ENCODE results near the gene GRIK3. TPM values are rescaled to one million over a fixed set of nuclear protein-coding genes. Genes with fewer than 3 reads are reported as not detected.
"Not testable (repeated sequence)": the region's sequence is repeated elsewhere in the genome, so short reads cannot be mapped to it uniquely, and the experiment has no call there.

Gene GRIK3
- total RNA-seq, 4 donors from 2014 or later: 0.75 to 9.8 (median 1.2) TPM

GRCh38 chr1:36771660-36772284 lies 262.5 kb downstream of the GRIK3 start:
- H3K36me3 ChIP-seq: no peaks in the 10 kb centered on the region
- H3K4me1 ChIP-seq: no peaks in the 10 kb centered on the region
- H3K27me3 ChIP-seq: peaks cover 57% of the 10 kb centered on the region
- in situ Hi-C loops (cut with MboI; ENCODE audit: low pct_ligation_motif_present in 1 of 4, low pct_unique_long_range_greater_than_20kb in 1 of 4, low sequenced_read_pairs in 3 of 4) (no loop called here), intact Hi-C loops (cut with DNase I; ENCODE audit: low total_unique reads) (no loop called here)
- WGBS, 2 donors (ENCODE audit: low coverage in 1 of 2): 19% methylated on average over 15 of the region's 17 CpGs; no CpG with 5 or more reads in 1 of the 2 donors
- no peak for TF ChIP-seq CTCF (IDR thresholded peaks at IDR 0.05)
- no peak for TF ChIP-seq POLR2A (IDR thresholded peaks at IDR 0.05)
- no peak for DNase-seq
- H3K4me3 ChIP-seq: no peak overlapping the region
- no peak overlapping the region for H3K27ac ChIP-seq
- no peaks in the 10 kb centered on the region for H3K9me3 ChIP-seq

GRCh38 chr1:36771240-36771639 lies 263.1 kb downstream of the GRIK3 start:
- in situ Hi-C loops (cut with MboI; ENCODE audit: low pct_ligation_motif_present in 1 of 4, low pct_unique_long_range_greater_than_20kb in 1 of 4, low sequenced_read_pairs in 3 of 4): no loop called here
- no peak for DNase-seq
- no peak for TF ChIP-seq POLR2AphosphoS5 (IDR thresholded peaks at IDR 0.05)
- TF ChIP-seq CTCF (IDR thresholded peaks at IDR 0.05): no peak
- TF ChIP-seq POLR2A (IDR thresholded peaks at IDR 0.05): no peak
- Histone ChIP-seq H3K27ac (no peak overlapping the region), H3K27me3 (peaks cover 55% of the 10 kb centered on the region), H3K4me1 (no peaks in the 10 kb centered on the region), H3K36me3 (no peaks in the 10 kb centered on the region), H3K4me3 (no peak overlapping the region), H3K9me3 (no peaks in the 10 kb centered on the region)
- WGBS, 2 donors (ENCODE audit: low coverage in 1 of 2): 36% methylated on average over 7 of the region's 7 CpGs; no CpG with 5 or more reads in 1 of the 2 donors
- intact Hi-C loops (cut with DNase I; ENCODE audit: low total_unique reads): no loop called here

- H3K27me3 ChIP-seq: peaks cover 45% of the 10 kb centered on the region
- TF ChIP-seq POLR2AphosphoS5 (IDR thresholded peaks at IDR 0.05) (no peak), CTCF (IDR thresholded peaks at IDR 0.05) (no peak), POLR2A (IDR thresholded peaks at IDR 0.05) (no peak), EP300 (IDR thresholded peaks at IDR 0.05; ENCODE audit: low read depth) (no peak)
- no peak for DNase-seq
- H3K4me1 ChIP-seq: no peaks in the 10 kb centered on the region
- no peaks in the 10 kb centered on the region for H3K36me3 ChIP-seq
- in situ Hi-C loops (cut with MboI; ENCODE audit: low pct_ligation_motif_present in 1 of 4, low pct_unique_long_range_greater_than_20kb in 1 of 4, low sequenced_read_pairs in 3 of 4): no loop called here
- WGBS, 2 donors (ENCODE audit: low coverage in 1 of 2): 52 to 54% methylated on average over 5 to 10 of the region's 10 CpGs
- no peaks in the 10 kb centered on the region for H3K9me3 ChIP-seq
- no peak overlapping the region for H3K4me3 ChIP-seq
- H3K27ac ChIP-seq: no peak overlapping the region
- intact Hi-C loops (cut with DNase I; ENCODE audit: low total_unique reads): no loop called here
Observed at GRCh38 chr1:36769886-36770830, 264.2 kb downstream of the GRIK3 start.

- Histone ChIP-seq H3K27me3 (peaks cover 35% of the 10 kb centered on the region), H3K27ac (no peak overlapping the region), H3K4me3 (no peak overlapping the region), H3K36me3 (no peaks in the 10 kb centered on the region), H3K4me1 (no peaks in the 10 kb centered on the region), H3K9me3 (no peaks in the 10 kb centered on the region)
- 75% methylated on average over 14 of the region's 14 CpGs; no CpG with 5 or more reads in 1 of the 2 donors for WGBS, 2 donors (ENCODE audit: low coverage in 1 of 2)
- intact Hi-C loops (cut with DNase I; ENCODE audit: low total_unique reads): no loop called here
- in situ Hi-C loops (cut with MboI; ENCODE audit: low pct_ligation_motif_present in 1 of 4, low pct_unique_long_range_greater_than_20kb in 1 of 4, low sequenced_read_pairs in 3 of 4): no loop called here
- DNase-seq: no peak
- TF ChIP-seq CTCF (IDR thresholded peaks at IDR 0.05) (no peak), POLR2A (IDR thresholded peaks at IDR 0.05) (no peak)
Observed at GRCh38 chr1:36768486-36769178, 265.7 kb downstream of the GRIK3 start.

GRCh38 chr1:36767429-36767828 lies 266.9 kb downstream of the GRIK3 start:
- peaks cover 24% of the 10 kb centered on the region for H3K27me3 ChIP-seq
- H3K4me1 ChIP-seq; H3K4me3 ChIP-seq; H3K9me3 ChIP-seq; H3K36me3 ChIP-seq; intact Hi-C loops (cut with DNase I; ENCODE audit: low total_unique reads); DNase-seq; in situ Hi-C loops (cut with MboI; ENCODE audit: low pct_ligation_motif_present in 1 of 4, low pct_unique_long_range_greater_than_20kb in 1 of 4, low sequenced_read_pairs in 3 of 4); H3K27ac ChIP-seq: not testable (repeated sequence)
- 94% methylated on average over 2 of the region's 4 CpGs; no CpG with 5 or more reads in 1 of the 2 donors for WGBS, 2 donors (ENCODE audit: low coverage in 1 of 2)
